ENCODE data around the gene PGA4.

- TF ChIP-seq ATF3 (IDR thresholded peaks at IDR 0.05) (no peak), GABPA (IDR thresholded peaks at IDR 0.05 in 1 of 2, conservative IDR thresholded peaks at IDR 0.05 in 1 of 2) (no peak), YY1 (IDR thresholded peaks at IDR 0.05) (no peak), CTCF (IDR thresholded peaks at IDR 0.05; ENCODE audit: low read depth, low read length, missing input control) (no peak), EGR1 (IDR thresholded peaks at IDR 0.05; ENCODE audit: low read depth in 2 of 2) (no peak), RAD21 (IDR thresholded peaks at IDR 0.05) (no peak), NR2F2 (IDR thresholded peaks at IDR 0.05) (no peak)
These were observed 20.7 kb upstream of the PGA4 start for GRCh38 chr11:61201476-61201875.

All from liver (tissue), 3 donors.